HG03432 (cell line): Measurements from ENCODE around the gene PKDCC.
A peak's percentile ranks its signal among the peaks of the same experiment; 100 is the strongest.

Experiments
- ATAC-seq: cut with Tn5 transposase; IDR thresholded peaks from one replicate; pipeline ENCODE4 v1.9.1; 2021; ENCODE audit warnings: mild to moderate bottlenecking, moderate library complexity; ENCODE audit not compliant: unreplicated experiment

Gene PKDCC

DNA sequence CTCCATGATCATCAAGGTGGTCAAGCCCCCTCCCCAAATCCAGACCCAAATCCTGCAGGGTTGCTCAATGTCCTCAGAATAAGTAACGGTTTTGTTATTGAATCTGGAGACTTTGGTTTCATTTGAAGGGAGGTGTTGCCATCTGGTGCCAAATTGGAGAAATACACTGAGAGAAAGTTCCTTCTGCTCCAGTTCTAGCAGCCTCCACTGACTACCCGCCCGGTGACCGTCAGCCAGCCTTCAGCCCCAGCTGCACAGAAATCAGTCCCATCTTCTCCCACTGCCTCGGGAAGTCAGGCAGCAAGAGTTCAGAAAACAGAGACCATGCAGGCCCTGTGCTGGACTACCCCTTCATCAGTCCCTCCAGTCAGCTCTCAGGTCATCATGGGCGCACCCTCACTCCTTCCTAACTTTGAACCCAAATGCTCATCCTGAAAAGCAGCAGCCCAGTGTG is 38.7 kb downstream of the PKDCC start:
- peak; percentile 51 for ATAC-seq

- ATAC-seq = no peak
Observed at GRCh38 chr2:42087137-42087856, 39.5 kb downstream of the PKDCC start.

DNA sequence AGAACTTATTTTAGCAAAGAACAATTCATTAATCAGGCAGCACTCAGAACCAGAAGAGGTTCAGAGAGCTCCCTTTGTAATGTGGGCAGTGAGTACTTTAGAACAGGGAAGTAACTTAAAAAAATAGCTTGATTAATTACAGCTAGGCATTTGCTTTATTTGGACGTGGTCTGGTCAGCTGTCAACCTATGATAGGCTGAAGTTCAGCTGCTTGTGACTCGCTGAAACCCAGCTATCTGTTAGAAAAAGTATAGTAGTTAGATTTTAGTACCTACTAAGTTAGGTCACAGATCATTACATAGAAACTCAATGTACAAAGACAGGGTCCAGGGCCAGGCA is 40.0 kb downstream of the PKDCC start:
- ATAC-seq = no peak

- peak; percentile 87 for ATAC-seq
Observed at GRCh38 chr2:42089340-42089925, 41.6 kb downstream of the PKDCC start.

DNA sequence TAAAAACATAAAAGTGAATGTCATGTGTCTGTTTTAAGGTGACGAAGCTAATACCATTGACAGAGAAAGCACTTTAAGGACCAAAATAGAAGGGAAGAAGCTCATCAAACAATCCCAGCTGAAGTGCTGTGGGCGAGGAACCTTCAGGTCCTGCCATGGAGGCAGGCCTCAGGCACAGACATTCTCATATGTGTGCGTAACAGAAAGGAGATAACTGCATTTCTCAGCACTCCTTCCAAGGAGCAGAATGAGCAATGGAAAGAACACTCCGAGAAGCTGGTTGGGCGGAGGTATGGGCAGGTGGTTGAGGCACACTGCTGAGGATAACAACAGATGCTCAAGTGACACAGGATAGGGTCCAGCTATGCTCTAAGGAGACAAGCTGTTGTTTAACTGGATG is 42.4 kb downstream of the PKDCC start:
- ATAC-seq = no peak

DNA sequence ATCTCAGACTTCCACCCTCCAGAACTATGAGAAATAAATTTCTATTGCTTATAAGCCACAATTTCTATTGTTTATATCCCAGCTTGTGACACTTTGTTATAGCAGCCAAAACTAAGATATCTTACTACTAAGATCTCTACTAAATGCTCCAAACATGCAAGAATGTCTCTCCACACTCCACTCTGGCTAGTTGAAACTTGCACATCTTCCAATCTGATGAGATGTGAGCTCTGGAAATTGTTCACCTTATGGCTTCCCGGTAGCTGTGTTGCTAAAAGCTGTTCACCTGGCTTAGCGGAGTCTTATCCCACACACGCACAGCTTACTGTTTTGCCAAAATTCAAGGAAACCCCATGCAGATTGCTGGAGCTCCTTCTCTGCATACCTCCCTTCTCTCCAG is 43.9 kb downstream of the PKDCC start:
- no peak for ATAC-seq

GRCh38 chr2:42092084-42092996 is 44.5 kb downstream of the PKDCC start:
- no peak for ATAC-seq

DNA sequence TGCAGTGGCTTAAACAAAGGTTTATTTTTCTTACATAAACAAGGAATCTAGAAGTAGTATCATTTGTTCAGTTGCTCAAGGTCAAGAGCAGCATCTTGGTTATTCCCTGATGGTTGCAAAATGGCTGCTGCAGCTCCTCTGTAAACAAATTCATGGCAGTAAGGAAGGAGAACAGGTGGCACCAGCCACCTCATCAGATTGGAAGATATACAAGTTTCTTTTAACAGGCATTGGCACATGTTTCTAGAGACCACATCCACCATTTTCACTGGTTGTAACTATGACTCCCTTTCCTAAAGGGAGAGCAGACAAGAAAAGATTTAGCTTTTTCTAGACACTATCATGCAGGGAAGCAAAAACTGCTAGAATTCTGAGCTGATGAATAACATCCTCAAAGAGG is 46.3 kb downstream of the PKDCC start:
- no peak for ATAC-seq

DNA sequence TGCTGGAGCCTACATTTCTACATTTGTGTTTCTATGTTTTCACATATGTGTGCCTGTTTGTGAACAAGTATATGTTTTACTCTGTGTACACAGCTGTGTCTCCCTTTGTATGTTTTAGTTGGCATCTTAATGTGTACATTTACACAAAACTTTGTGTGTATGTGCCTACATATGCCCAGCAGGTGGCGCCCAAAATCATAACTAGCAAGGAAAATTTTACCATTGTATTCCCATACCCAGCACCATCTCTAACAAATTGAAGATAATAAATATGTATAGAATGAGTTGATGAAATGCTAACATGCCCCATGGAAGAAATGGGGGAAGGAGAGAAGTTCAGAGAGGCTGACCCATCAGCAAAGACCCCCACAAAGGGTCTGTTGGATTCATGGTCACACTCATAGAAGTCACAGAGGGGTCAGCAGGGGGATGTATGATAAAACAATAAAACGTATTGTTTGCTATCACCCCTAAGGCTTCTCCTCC is 48.1 kb downstream of the PKDCC start:
- ATAC-seq = no peak

- ATAC-seq = peak; percentile 42
Observed at GRCh38 chr2:42096869-42097591, 49.2 kb downstream of the PKDCC start.

DNA sequence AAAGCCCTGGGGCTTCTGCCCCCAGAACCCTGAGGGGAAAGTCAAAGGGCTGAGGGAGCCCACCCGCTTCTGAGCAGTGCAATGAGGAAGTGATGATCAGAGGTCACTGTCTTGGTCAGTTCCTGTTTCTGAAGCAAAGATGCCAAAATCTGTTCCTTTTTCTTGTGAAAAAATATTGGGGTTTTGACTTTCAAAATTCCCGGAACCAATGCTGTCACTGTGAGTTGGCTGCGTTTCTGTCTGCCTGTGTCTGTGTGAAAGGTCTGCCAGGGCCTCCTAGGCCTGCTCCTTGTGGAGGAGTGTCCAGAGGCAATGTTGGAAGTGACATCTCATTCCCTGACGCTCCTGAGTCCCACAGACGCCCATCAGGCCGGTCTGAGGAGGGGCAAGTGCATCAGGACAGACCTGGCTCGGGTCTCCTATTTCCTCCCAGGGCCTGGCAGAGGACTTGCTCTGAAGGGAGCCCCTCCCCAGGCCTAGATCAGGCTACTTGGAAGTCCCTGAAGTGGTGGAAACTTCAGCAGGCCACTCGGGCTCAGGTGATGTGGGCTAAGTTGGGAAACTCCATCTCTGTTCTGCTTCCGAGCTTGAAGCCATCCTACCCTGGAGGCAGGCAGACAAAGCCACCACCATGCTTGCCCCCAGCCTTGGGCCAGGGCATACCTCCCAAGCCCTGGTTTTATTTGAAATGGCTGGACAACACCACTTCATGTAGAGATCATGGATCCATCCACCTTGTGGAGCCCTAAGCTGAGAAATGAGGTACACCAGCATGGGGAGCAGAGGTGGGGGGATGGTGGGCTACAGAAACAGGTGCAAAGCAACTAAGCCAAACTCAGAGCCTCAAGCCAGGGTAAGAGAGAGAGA is 51.0 kb downstream of the PKDCC start:
- no peak for ATAC-seq

GRCh38 chr2:42099438-42100173 is 51.8 kb downstream of the PKDCC start:
- no peak for ATAC-seq

GRCh38 chr2:42100683-42101205 is 52.9 kb downstream of the PKDCC start:
- ATAC-seq = no peak

DNA sequence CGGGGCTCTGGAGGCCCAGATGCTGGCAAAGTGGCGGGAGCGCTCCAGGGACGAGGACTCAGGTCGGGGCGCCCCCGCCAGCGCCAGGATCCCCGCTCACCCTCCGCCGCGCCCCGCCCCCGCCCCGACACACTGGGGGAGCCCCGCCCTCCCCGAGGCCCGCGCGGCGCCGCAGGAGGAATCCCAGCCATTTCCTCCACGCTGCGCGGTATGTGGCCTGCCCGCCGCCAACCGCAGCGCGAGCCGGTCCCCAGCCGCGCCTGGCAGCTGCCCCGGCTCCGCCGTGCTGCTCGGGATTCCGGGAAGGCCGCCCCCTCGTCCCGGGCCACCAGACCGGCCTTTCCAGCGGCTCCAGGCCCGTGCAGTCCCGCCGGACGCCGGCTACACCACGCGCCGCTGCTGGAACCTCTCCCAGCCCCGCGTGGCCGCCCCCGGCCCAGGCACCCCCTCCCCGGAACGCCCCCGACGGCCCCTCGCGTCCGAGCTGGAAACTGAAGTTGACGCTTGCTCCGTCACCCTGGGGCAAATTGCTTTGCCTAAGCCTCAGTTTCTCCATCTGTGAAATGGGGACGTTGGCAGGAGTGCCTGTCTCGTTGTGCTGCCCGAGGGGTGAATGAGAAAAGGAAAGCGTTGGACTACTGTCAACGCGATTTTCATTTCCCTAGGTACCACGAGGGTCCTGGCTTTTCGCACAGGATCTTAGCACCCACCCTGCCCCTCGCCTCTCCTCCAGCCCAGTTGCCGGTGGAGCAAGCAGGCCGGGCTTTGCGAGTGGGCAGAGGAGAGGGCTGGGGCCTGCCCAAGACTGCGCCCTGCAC is 53.6 kb downstream of the PKDCC start:
- no peak for ATAC-seq

DNA sequence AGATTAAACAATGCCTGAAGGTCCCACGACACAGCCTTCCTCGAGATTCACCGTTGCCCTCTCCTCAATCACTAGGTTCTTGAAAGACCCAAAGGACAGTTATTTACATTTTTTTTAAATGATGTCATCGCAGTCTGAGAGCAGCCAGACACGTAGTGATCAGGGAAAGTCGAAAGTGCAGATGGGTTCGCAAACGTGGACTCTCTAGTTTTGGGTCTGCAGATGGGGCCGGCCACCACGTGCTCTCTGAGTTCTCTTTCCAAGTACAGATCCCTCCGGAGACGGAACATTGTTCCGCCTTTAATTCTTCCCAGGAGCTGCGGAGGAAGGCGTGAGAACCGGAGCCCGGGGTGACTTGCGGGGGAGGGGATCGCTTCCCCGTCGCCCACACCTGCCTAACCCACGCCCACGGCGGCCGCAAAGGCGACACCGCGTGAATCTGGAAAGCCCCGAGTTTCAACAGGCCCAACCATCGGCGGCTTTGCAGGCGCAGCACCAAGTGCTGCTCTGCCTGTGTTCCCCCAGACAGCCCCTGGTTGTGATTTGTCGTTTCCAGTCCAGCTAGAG is 54.3 kb downstream of the PKDCC start:
- ATAC-seq = peak; percentile 69

GRCh38 chr2:42102591-42103450 is 55.0 kb downstream of the PKDCC start:
- peak; percentile 13 for ATAC-seq

GRCh38 chr2:42103829-42104228 is 56.0 kb downstream of the PKDCC start:
- no peak for ATAC-seq
